NCI-H2029 (cell line): ENCODE results near the gene DIPK1A.
A peak's percentile ranks its signal among the peaks of the same experiment; 100 is the strongest.

Experiments
- DNase-seq: peaks from one replicate; lab custom pipeline; 2025; lab: John Stamatoyannopoulos, UW

DIPK1A gene

DNA sequence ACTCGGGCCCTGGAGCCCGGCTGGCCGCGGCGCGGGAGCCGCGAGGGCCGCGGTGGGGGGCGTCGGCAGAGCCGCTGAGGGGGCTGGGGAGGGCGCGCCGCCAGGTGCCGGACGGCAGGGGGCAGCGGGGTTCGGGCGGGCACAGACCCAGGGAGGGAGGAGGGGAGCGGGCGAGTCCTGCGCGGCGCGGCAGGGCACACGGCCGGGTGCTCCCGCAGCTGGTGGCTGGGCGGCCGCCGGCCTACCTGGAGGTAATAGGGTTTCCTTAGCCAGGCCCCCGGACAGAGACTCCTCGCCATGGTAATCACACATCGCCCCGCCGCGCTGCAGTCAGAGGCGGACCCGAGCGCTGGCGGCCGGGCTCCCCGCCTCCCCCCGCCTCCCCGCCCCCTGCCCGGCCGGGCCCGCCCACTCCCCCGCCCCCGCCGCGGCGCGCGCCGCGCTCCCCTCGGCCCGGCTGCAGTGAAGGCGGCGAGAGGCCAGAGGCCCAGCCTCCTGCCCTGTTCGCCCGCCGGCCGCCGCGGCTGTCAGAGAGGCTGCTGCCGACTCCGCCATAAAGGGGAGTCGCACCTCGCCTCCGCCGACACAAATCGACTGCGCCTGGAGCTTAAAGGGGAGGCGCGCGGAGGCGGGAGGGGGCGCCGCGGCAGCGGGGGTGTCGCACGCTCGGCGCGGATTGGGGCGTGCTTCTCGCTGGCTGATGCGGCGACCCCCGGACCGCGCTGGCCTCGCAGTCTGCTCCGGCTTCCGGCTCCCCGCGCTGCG, at the start of gene DIPK1A:
TSS of gene DIPK1A (minus strand) at position 332 of the 765 bp plus-strand sequence. CDS start at position 299, 33 bp downstream.
- DNase-seq, result peak; percentile 59

DNA sequence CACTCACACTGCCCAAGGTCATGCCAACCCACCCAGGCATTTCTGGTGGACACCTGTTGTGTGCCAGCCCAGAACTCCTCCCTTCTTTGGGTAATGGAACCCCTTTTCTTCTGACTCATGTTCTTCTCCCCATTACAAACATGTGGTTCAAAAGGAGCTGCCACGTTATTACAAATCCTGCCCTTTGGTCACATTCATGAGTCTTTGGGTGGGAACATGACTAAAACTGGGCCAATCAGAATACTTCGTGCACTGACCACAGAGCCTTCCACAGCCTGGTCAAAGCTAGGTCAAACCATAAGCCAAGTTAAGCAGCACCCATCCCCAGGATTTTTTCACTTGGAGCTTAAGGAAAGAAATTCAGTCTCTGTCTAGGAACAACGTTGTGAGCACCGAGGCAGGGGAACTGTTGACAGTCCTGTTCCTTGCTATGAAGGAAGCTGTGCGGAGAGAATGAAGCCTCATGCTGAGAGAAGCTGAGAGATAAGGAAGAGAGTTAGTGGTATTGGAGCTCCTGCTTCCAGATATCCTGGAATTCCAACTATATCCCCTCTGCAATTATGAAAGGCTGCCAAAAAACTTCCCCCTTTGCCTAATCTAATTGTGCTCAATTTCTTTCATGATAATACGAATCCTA, 46.8 kb upstream of the DIPK1A start:
- no peak for DNase-seq

DNA sequence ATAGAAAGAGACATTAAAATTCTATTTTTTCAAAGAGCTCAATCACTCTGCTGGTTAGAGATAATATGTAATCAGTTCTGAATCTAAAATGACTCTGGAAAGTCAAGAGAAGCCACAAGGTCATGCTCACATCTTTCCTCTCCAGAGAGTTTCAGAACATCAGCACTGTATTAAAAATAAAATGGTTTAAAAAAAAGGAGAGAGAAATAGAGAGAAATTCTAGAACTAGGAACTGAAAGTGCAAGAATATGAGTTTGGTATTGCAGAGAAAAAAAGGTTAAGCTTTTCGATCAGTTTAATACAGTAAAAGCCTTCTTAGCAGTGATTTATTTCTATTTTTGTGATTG, 44.0 kb upstream of the DIPK1A start:
- no peak for DNase-seq

DNA sequence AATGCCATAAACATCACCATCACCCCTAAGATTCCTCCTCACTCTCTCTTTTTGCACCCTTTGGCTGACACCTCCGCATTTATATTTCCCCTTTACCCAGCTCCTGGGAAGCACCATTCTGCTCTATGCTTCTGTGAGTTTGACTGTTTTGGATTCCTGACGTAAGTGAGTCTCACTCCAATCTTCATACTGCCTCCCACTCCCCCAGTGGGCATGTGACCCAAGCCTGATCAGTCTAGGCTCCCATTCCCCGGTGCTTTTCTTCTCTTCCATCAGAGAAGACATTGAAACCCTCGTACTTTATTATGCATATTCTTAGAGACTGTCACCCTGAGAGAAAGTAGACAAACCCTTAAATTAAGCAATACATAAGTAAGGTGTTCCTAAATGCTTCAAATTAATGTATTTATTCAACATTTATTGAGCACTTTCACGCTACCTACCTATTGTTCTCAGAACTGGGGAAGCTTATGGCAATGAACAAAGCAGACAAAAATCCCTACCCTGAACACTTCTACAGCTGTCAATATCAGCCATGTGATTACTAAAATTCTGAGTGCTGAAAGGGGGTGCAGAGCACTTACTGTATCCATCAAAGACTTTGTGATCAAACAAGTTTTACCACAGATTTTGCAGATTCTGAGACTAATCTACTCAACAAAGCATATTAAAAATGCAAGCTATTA, 43.4 kb upstream of the DIPK1A start:
- no peak for DNase-seq

DNA sequence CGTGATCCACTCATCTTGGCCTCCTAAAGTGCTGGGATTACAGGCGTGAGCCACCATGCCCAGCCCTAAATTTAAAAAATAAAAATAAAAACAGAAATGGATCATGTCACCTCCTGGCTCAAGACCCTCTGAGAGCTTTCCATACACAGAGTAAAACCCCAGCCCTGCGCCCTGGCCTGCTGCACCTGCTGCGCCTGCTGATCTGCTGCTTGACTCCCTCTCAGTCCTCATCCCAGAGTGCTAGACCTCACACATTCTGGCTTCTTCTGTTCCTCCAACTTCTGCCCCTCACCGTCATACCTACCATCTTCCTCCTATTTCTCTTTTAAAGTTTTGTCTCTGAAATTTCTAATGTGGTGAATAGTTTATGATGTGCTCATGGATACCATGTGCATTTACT, 42.7 kb upstream of the DIPK1A start:
- no peak for DNase-seq

DNA sequence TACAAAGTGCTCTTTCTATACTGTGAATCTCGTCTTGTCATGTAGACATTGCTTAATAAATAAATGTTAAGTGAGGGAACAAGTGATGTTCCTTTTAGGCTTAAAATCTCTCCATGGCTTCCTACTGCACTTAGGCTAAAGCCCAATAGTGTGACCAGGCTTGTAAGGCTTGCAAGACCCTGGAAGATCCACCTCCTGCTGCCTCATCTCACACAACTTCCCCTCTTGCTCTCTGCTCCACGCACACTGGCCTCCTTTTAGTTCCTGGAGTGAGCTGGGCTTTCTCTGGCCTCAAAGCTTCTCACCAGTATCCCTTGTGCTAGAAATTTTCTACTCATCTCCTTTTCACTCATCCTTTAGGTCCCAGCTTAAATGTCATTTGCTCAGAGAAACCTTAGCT, 41.5 kb upstream of the DIPK1A start:
- DNase-seq, result no peak

DNA sequence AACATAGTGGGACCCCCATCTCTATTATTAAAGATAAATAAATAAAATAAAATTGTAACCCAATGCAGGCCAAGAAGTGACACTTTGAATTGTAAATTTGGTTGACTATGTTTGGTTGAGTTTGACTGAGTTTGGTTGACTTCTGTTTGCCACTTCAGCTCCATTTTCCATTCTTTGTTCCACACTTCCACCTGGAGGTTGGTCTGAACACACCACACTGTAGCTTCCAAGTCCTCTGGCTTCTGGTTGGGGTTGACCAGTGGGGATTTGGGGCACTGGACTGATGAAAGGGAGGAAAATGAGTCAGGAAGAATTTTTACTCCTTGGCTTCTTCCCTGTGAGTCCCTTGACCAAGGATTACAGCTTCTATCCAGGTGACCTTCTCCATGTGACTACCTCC, 40.6 kb upstream of the DIPK1A start:
- DNase-seq, result no peak

DNA sequence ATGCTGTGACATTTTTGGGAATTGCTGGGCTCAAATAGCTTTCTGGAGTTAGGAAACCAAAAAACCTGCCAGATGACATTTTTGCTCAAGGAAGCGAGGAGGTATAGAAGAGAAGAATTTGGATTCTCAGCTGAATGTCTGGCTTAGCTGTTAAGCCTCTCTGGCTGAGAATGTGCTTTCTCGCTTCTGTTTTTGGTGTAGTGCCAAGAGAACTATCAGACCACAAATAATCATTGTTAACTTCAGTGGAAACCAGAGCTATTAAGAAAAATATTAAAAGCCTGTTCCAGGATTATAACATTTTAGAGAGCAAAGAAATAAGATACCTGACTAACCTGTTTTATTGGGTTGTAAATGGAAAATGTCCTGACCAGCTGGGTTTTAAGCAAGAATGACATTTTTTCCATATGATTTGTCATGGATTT, 39.5 kb upstream of the DIPK1A start:
- no peak for DNase-seq

DNA sequence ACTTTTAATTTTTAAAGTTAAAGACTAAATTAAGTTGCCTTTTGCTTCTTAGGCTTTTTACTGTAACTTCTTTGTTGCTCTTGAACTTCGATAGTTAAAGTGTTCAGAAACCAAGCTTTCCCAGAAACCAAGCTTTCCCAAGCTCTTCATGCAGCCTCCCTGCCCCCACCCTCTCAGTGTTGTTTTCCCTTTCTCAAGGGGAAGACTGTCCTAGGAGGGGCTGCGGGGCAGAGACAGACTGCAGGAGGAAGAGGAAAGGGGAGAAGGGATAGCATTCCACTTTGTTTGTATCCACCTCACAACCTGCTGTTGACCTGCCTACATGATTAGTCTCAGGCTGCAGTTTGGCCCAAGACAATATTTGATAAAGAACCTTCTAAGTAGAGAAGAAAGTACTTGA, 39.0 kb upstream of the DIPK1A start:
- DNase-seq, result no peak

DNA sequence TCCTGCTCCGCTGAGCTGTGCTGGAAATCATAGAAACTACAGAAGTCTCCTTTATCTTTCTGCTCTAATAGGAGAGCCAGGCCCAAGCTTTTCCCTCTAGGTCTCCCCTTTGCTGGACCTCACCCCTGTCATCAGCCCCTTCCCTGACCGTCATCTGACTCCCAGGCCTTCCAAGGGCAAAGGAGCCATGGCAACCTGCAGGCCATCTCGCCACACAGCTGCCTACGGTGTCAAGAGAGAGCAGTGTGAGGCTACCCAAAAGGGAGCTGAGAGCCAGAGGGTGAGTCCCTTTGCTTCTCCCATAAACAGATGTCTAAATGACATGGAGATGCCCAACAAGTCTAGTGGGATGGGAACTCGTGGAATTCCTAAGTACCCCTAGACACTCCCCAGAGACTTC, 37.6 kb upstream of the DIPK1A start:
- DNase-seq, result no peak

DNA sequence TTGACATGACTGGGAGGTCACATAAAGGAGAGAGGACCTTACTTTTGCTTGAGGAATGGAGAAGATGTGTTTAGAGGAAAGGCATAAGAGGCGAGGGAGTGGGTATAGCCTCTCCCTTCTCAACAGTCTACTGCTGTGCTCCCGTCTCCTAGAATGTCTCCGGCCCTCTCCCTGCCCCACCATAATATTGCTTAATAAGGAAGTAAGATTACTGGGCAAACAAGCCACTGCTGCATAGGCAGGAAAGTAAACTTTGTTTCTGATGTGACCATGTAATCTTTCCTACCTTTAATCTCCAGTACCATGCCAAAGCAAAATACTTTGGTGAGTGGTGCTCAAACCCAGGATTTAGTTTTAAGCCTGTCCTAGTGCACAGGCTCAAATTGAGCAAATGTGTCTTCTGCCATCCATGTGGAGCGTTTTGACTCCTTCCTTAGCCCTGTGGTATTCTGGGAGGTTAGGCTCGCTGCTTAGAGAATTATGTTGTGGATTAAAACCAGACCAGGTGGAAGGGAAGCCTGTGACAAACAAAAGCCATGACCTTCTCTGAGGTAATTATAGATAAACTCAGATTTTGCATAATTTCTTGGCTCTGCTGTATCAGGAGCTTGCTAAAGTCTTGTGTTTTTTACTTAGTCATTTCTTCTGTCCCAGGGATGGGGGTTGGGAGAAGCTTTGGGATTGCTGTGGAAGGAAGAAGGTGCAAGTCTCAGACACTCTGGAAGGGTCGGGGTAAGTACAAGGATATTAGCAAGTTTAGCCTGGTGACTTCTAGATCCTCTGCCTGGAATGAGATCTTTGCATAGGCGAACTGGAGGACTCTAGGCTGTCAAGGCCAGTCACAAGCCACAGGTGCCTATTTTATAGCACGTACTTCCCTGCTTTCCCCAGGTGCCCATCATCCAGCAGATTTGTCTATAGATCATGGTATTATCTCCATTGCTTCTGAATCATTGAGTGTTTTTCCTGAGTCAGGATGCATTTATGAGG, 34.5 kb upstream of the DIPK1A start:
- DNase-seq, result no peak

DNA sequence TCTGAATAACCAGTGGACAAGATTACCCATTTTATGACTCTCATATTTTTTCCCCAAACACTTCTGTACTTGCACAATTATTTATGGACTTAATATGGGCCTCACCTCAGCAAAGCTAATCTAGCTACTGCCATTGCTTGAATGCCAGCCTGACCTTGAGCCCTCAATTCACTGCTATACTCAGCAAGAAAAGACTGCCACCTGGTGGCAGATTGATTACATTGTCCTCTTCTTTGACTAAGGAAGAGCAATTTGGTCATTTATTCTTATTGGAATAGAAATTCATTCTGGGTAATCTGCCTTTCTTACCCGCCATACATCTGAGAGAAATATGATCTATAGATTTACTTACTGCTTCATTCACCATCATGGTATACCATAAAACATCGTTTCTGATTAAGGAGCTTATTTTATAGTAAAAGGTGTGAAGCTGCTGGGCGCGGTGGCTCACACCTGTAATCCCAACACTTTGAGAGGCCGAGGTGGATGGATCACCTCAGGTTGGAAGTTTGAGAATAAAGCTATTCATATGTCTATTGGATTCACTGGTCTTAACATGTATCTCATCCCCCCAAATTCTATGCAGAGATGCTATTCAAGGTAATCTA, 32.9 kb upstream of the DIPK1A start:
- peak; percentile 90 for DNase-seq

DNA sequence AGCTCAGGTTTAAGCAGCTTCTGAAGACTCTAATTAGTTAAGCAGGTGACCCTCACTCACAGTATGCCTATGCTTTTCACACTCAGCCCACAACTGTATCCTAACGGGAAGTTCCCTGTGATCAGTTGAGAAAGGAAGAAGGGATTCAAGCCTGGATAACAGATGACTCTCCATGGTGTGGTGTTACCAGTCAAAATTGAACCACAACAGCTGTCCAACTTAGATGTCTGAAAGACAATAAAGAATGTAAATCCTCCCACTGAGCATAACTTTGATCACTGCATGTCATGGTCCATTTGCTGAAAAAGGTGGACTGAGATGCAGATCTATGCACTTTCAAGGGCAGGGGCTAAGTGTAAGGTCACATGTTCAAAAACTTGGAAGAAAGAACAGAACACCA, 32.3 kb upstream of the DIPK1A start:
- no peak for DNase-seq

DNA sequence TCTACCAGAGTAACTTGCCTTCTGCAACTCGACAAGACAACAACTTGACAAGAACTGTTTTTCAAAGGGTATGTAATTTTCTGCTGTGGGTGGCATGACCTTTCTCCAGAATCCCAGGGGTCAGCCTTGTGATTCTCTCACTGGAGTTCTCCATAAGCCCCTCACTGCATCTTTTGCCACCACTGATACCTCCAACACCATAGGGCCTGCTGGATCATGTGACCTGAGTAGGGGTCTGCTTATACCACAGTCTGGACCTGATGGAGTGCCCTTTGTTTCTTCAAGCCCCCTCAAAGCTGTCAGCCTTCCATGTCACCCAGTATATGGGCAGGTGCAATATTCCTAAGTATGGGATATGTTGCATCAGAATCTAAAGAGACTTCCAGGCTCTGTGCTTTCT, 31.6 kb upstream of the DIPK1A start:
- DNase-seq, result no peak

DNA sequence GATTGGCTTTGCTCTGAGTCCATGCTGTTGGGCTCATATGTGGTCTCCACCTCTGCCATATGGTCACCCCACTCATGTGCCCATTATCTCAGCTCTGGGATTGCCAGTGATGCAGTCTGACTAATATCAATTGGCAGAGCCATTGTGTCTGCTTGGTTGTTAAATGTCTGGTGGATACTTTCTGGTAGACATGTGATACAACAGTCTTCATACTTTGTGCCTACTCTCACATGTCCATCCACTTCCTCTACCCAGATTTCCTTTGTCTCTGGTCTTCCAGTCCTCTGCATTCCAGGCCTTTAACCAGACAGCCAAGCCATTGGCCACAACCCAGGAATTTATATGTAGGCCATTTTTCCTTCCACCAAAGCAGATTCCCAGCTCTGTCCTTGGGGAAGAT, 30.8 kb upstream of the DIPK1A start:
- DNase-seq, result no peak

DNA sequence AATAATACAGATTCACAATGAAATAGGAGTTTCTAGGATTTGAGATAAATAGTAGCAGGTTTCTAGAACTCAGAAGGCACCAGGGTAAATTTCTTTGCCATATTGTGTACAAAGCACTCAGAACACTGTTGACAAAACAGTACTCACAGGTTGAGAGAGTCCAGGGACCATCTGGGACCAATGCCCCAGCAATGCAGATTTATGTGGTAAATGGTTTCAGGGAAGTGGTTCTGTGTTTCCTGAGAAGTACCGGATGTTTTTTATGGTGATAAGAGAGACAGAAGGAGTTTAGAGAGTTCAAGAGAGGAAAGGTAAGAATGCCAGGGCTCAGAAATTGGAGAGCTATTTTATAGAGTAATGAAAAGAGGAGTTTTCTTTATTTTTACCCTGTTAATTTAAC, 29.6 kb upstream of the DIPK1A start:
- DNase-seq, result peak; percentile 81

DNA sequence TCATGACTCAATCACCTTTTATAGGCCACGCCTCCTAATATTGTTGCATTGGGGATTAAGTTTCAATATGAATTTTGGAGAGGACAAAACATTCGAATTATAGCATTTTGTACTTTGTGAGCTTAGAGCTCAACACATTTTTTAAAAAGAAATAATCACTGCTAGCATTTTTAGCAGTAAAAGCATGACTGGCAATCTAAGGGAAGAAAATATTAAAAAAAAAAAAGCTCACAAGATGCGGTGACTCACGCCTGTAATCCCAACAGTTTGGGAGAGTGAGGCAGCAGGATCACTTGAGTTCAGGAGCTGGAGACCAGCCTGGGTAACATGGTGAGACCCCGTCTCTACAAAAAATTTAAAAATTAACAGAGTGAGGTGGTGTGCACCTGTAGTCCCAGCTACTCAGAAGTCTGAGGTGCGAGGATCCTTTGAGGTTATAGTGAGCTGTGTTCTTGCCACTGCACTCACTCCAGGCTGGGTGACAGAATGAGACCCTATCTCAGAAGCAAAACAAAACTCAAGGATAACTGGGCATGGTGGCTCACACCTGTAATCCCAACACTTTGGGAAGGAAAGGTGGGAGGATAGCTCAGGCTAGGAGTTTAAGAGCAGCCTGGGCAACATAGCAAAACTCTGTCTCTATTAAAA, 28.8 kb upstream of the DIPK1A start:
- DNase-seq, result no peak

DNA sequence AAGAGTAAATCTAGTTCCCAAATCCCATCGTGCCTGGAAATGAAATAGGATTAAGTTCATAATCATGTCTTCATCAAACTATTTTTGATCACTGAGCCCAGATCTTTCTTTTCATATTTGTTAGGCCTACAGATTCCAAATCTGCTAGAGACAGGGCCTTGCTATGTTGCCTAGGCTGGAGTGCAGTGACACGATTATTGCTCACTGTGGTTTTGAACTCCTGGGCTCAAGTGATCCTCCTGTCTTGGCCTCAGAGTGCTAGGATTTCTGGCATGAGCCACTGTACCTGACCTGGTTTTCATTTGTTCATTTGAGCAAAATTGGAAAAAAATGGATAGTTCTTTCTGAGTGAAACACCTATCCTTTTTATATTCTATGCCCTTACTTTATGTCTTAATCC, 28.0 kb upstream of the DIPK1A start:
- DNase-seq, result no peak

DNA sequence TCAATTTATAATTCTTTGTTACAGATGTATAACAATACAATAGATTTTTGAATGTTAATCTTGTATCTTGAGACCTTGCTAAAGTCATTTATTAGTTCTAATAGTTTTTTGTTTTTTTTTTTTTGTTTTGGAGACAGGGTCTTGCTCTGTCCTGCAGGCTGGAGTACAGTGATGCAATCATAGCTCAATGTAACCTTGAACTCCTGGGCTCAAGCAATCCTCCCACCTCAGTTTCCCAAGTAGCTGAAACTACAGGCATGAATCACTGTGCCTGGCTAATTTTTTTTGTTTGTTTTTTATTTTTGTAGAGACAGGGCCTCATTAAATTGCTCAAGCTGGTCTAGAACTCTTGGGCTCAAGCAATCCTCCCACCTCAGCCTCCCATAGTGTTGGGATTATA, 26.2 kb upstream of the DIPK1A start:
- DNase-seq, result no peak

DNA sequence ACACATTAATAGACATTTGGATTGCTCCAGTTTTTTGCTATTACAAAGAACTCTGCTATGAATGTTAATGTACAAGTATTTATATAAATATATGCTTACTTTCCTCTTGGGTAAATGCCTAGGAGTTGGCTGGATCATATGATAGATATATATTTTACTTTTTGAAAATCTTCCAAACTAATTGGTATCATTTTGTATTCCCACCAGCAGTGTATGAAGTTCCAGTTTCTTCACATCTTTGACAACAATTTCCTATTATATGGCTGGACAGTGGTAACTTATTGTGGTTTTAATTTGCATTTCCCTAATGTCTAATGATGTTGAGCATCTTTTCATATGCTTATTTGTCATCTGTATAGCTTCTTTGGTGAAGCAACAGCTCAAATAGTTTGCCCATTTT, 23.8 kb upstream of the DIPK1A start:
- DNase-seq, result no peak
